Kidney epithelial cell (primary cell): Measurements from ENCODE around the gene ELMO1. TPM values are rescaled to one million over a fixed set of nuclear protein-coding genes. Genes with fewer than 3 reads are reported as not detected.

ENCODE experiments used
- DNase-seq: peaks from one replicate; pipeline ENCODE4 v3.0.0-alpha.2; 2010; ENCODE audit warnings: low read depth
- H3K27me3 ChIP-seq: 2 replicates; pipeline ENCODE4 v1.6.0; 2011; ENCODE audit warnings: low read length; ENCODE audit not compliant: control insufficient read depth, insufficient read depth
- H3K36me3 ChIP-seq: 2 replicates; pipeline ENCODE4 v1.5.1; 2011; ENCODE audit warnings: low read length; ENCODE audit not compliant: control insufficient read depth, insufficient read depth
- H3K4me3 ChIP-seq: 2 replicates; pipeline ENCODE4 v1.5.1; 2011; ENCODE audit warnings: low read depth, mild to moderate bottlenecking, control low read depth, low read length
- CTCF ChIP-seq: IDR thresholded peaks from 2 replicates; pipeline ENCODE4 v1.5.1; 2011; ENCODE audit warnings: mild to moderate bottlenecking, moderate library complexity, low read length, control low read depth, inconsistent platforms; ENCODE audit not compliant: insufficient read depth, poor library complexity, severe bottlenecking
- total RNA-seq: library from RNA; depleted of rRNA; stranded (reverse); fragments of >200 nt; gene quantifications from 2 replicates; pipeline ENCODE4 v1.2.3, GENCODE V29; 2015

The ELMO1 gene
- total RNA-seq, 1 donor from 2014 or later: 11.4 TPM

- no peak for DNase-seq
- no peak for TF ChIP-seq CTCF
- Histone ChIP-seq H3K27me3 (no peaks in the 10 kb centered on the region), H3K36me3 (no peaks in the 10 kb centered on the region), H3K4me3 (no peak overlapping the region)
Measured at GRCh38 chr7:37476881-37477450, 28.3 kb upstream of the ELMO1 start.

GRCh38 chr7:37476428-37476827, 27.8 kb upstream of the ELMO1 start:
- H3K4me3 ChIP-seq: no peak overlapping the region
- DNase-seq: no peak
- TF ChIP-seq CTCF: no peak
- H3K36me3 ChIP-seq: no peaks in the 10 kb centered on the region
- H3K27me3 ChIP-seq: no peaks in the 10 kb centered on the region

- Histone ChIP-seq H3K4me3 (no peak overlapping the region), H3K27me3 (no peaks in the 10 kb centered on the region), H3K36me3 (no peaks in the 10 kb centered on the region)
- TF ChIP-seq CTCF: no peak
- DNase-seq: no peak
Measured at GRCh38 chr7:37475646-37476045, 27.0 kb upstream of the ELMO1 start.

GRCh38 chr7:37471619-37472018, 23.0 kb upstream of the ELMO1 start:
- H3K27me3 ChIP-seq: no peaks in the 10 kb centered on the region
- no peak for DNase-seq
- no peak for TF ChIP-seq CTCF
- no peak overlapping the region for H3K4me3 ChIP-seq
- no peaks in the 10 kb centered on the region for H3K36me3 ChIP-seq

- no peak for DNase-seq
- no peaks in the 10 kb centered on the region for H3K36me3 ChIP-seq
- no peaks in the 10 kb centered on the region for H3K27me3 ChIP-seq
- TF ChIP-seq CTCF: no peak
- H3K4me3 ChIP-seq: no peak overlapping the region
Measured at GRCh38 chr7:37467002-37467401, 18.3 kb upstream of the ELMO1 start.

- H3K27me3 ChIP-seq: no peaks in the 10 kb centered on the region
- DNase-seq: no peak
- no peaks in the 10 kb centered on the region for H3K36me3 ChIP-seq
- H3K4me3 ChIP-seq: no peak overlapping the region
- no peak for TF ChIP-seq CTCF
Measured at GRCh38 chr7:37462138-37462537, 13.5 kb upstream of the ELMO1 start.
